ENCODE measurements around the gene INSR. TPM values are rescaled to one million over a fixed set of nuclear protein-coding genes. Genes with fewer than 3 reads are reported as not detected.

The INSR gene
- total and polyA plus RNA-seq, 2 experiments from 2014 or later, result 19.2 to 52.1 TPM

GRCh38 chr19:7170983-7171382 is 123.2 kb downstream of the INSR start:
- Histone ChIP-seq H3K4me1 (ENCODE audit: insufficient read depth) (no peaks in the 10 kb centered on the region), H3K4me2 (no peak overlapping the region), H2AFZ (no peak overlapping the region), H3K4me3 (no peak overlapping the region), H3K36me3 (ENCODE audit: insufficient read depth) (peaks cover 35% of the 10 kb centered on the region), H3K27me3 (ENCODE audit: insufficient read depth) (no peaks in the 10 kb centered on the region), H4K20me1 (replicated peaks; ENCODE audit: insufficient read depth) (no peaks in the 10 kb centered on the region), H3K9me2 (ENCODE audit: insufficient read depth) (no peaks in the 10 kb centered on the region), H3K27ac (ENCODE audit: low read depth) (no peak overlapping the region), H3F3A (replicated peaks; ENCODE audit: low read depth) (no peaks in the 10 kb centered on the region), H3K79me2 (replicated peaks; ENCODE audit: insufficient read depth) (no peaks in the 10 kb centered on the region)
- no peak for ATAC-seq
- no peak for DNase-seq (ENCODE audit: low spot score)
- Mint-ChIP-seq H3K9me3 (peaks cover 28% of the 10 kb centered on the region), H3K27ac (no peak overlapping the region), H3K4me3 (no peak overlapping the region), H3K4me1 (no peaks in the 10 kb centered on the region), H3K36me3 (ENCODE audit: low read depth) (peaks cover 66% of the 10 kb centered on the region), H3K27me3 (ENCODE audit: insufficient read depth, low read depth, poor library complexity) (peaks cover 2% of the 10 kb centered on the region)
- no peak for TF ChIP-seq JUNB (IDR thresholded peaks at IDR 0.05; ENCODE audit: unreplicated experiment)

GRCh38 chr19:7168941-7169340 is 125.3 kb downstream of the INSR start:
- H3K27me3 ChIP-seq (ENCODE audit: insufficient read depth), result no peaks in the 10 kb centered on the region
- H2AFZ ChIP-seq, result no peak overlapping the region
- no peak for DNase-seq (ENCODE audit: low spot score)
- H3K36me3 ChIP-seq (ENCODE audit: insufficient read depth), result peaks cover 35% of the 10 kb centered on the region
- ATAC-seq, result no peak
- no peak overlapping the region for H3K4me3 ChIP-seq
- Mint-ChIP-seq H3K4me1 (no peaks in the 10 kb centered on the region), H3K9me3 (peaks cover 28% of the 10 kb centered on the region), H3K27ac (no peak overlapping the region), H3K27me3 (ENCODE audit: insufficient read depth, low read depth, poor library complexity) (peaks cover 2% of the 10 kb centered on the region), H3K4me3 (no peak overlapping the region), H3K36me3 (ENCODE audit: low read depth) (peaks cover 68% of the 10 kb centered on the region)
- H4K20me1 ChIP-seq (replicated peaks; ENCODE audit: insufficient read depth), result no peaks in the 10 kb centered on the region
- no peak for TF ChIP-seq POLR2AphosphoS5 (IDR thresholded peaks at IDR 0.05; ENCODE audit: low read depth)
- no peak for TF ChIP-seq JUNB (IDR thresholded peaks at IDR 0.05; ENCODE audit: unreplicated experiment)
- no peak for TF ChIP-seq ZNF462 (CRISPR knock-in tag; IDR thresholded peaks at IDR 0.05)
- no peak for TF ChIP-seq CREB1 (CRISPR knock-in tag; IDR thresholded peaks at IDR 0.05; ENCODE audit: low read depth)
- no peak for TF ChIP-seq ZNF114 (CRISPR knock-in tag; IDR thresholded peaks at IDR 0.05)
- TF ChIP-seq EZH2phosphoT487 (IDR thresholded peaks at IDR 0.05; ENCODE audit: unreplicated experiment), result no peak
- no peak for TF ChIP-seq NANOG (IDR thresholded peaks at IDR 0.05; ENCODE audit: borderline replicate concordance)
- no peak for TF ChIP-seq ETS1 (IDR thresholded peaks at IDR 0.05)
- TF ChIP-seq EZH2 (IDR thresholded peaks at IDR 0.05; ENCODE audit: low read depth, unreplicated experiment), result no peak
- TF ChIP-seq REST (IDR thresholded peaks at IDR 0.05; ENCODE audit: unreplicated experiment), result no peak
- no peaks in the 10 kb centered on the region for H3F3A ChIP-seq (replicated peaks; ENCODE audit: low read depth)
- H3K79me2 ChIP-seq (replicated peaks; ENCODE audit: insufficient read depth), result no peaks in the 10 kb centered on the region
- no peaks in the 10 kb centered on the region for H3K9me2 ChIP-seq (ENCODE audit: insufficient read depth)
- no peaks in the 10 kb centered on the region for H3K4me1 ChIP-seq (ENCODE audit: insufficient read depth)
- no peak overlapping the region for H3K4me2 ChIP-seq
- no peak overlapping the region for H3K27ac ChIP-seq (ENCODE audit: low read depth)
